MCF 10A (cell line): ENCODE measurements around the gene MANSC1. TPM values are rescaled to one million over a fixed set of nuclear protein-coding genes. Genes with fewer than 3 reads are reported as not detected.

Experiments
- BruUV-seq: library from RNA; stranded (reverse); fragments of 400-500 nt; replicated peaks from 2 replicates; lab custom pipeline; 2021; lab: Mats Ljungman, UMichigan
- CTCF ChIA-PET: fragments of 300-600 bp; sonication (Branson Sonifier 250); formaldehyde crosslinking; extraction: SDS; loops from one replicate; lab custom pipeline; 2021; ENCODE audit warnings: antibody characterized with exemption, inconsistent platforms; lab: Yijun Ruan, JAX
- POLR2A ChIA-PET: fragments of 300-600, 350-650 bp; sonication (Branson Sonifier 250); formaldehyde crosslinking; extraction: SDS; loops from one replicate; lab custom pipeline; 2020; ENCODE audit warnings: antibody characterized with exemption, inconsistent platforms; lab: Yijun Ruan, JAX
- DNase-seq: peaks from one replicate; pipeline ENCODE4 v3.0.0-alpha.2; 2018; ENCODE audit not compliant: unreplicated experiment
- H3K27ac Mint-ChIP-seq: one replicate; pipeline ENCODE4 v1.8.0; 2022; ENCODE audit warnings: mild to moderate bottlenecking, low read depth, mixed read lengths; ENCODE audit not compliant: unreplicated experiment
- H3K27me3 Mint-ChIP-seq: one replicate; pipeline ENCODE4 v1.8.0; 2022; ENCODE audit warnings: mixed read lengths; ENCODE audit not compliant: insufficient read depth, unreplicated experiment
- H3K36me3 Mint-ChIP-seq: one replicate; pipeline ENCODE4 v1.8.0; 2022; ENCODE audit warnings: mild to moderate bottlenecking, moderate library complexity, mixed read lengths; ENCODE audit not compliant: insufficient read depth, unreplicated experiment
- H3K4me1 Mint-ChIP-seq: one replicate; pipeline ENCODE4 v1.8.0; 2022; ENCODE audit warnings: mixed read lengths; ENCODE audit not compliant: insufficient read depth, unreplicated experiment
- H3K4me3 Mint-ChIP-seq: one replicate; pipeline ENCODE4 v1.8.0; 2022; ENCODE audit warnings: mild to moderate bottlenecking, moderate library complexity, mixed read lengths; ENCODE audit not compliant: unreplicated experiment
- H3K9me3 Mint-ChIP-seq: one replicate; pipeline ENCODE4 v1.8.0; 2022; ENCODE audit warnings: mixed read lengths; ENCODE audit not compliant: unreplicated experiment
- CTCF ChIP-seq: fragments of 200-600 bp; IDR thresholded peaks from one replicate; pipeline ENCODE4 v1.8.0; 2022; ENCODE audit warnings: antibody characterized with exemption, mild to moderate bottlenecking; ENCODE audit not compliant: unreplicated experiment
- intact Hi-C: fragments of 100-400 bp; cut with micrococcal nuclease; formaldehyde crosslinking; loops from 2 replicates; pipeline ENCODE4 v1.14.1; 2022
- total RNA-seq: library from RNA; stranded (reverse); gene quantifications from 2 replicates; pipeline ENCODE4 v1.2.3, GENCODE V29; 2022

The MANSC1 gene
- total RNA-seq, 1 experiment from 2014 or later: 10.1 TPM

GRCh38 chr12:12278899-12279298 is 71.1 kb downstream of the MANSC1 start:
- Mint-ChIP-seq H3K36me3 (no peaks in the 10 kb centered on the region), H3K4me3 (no peak overlapping the region), H3K4me1 (peaks cover 20% of the 10 kb centered on the region), H3K27ac (no peak overlapping the region), H3K27me3 (no peaks in the 10 kb centered on the region), H3K9me3 (peaks cover 7% of the 10 kb centered on the region)
- POLR2A ChIA-PET: interaction anchor here (1.1 kb wide), 2 partner anchors 11 to 12 kb away, joined by 3 to 7 read pairs; partner anchors contain the start of gene LRP6
- CTCF ChIA-PET: interaction anchor here (0.6 kb wide), 1 partner anchor 83 kb away, joined by 3 read pairs; no protein-coding TSS in a partner anchor
- no TSS peak for BruUV-seq
- no peak for DNase-seq
- intact Hi-C loops: no loop called here
- TF ChIP-seq CTCF: no peak

Other genes starting within 250 kb of the MANSC1 start
- gene LRP6, start 83.2 kb downstream of the MANSC1 start, total RNA-seq: 24.9 and 27.6 TPM in 2 replicates
- 11.0 and 15.3 TPM in 2 replicates for gene BORCS5, start 6.8 kb upstream of the MANSC1 start, total RNA-seq
- gene DUSP16, start 212.6 kb upstream of the MANSC1 start, total RNA-seq: 18.9 and 20.7 TPM in 2 replicates